Kasumi-1 (cell line): ENCODE measurements around the gene SNRPA.
"Not testable (repeated sequence)": the region's sequence is repeated elsewhere in the genome, so short reads cannot be mapped to it uniquely, and the experiment has no call there.

Experiments
- DNase-seq, 2 experiments: peaks; one replicate each; lab custom pipeline; 2025; lab: John Stamatoyannopoulos, UW

SNRPA gene

DNA sequence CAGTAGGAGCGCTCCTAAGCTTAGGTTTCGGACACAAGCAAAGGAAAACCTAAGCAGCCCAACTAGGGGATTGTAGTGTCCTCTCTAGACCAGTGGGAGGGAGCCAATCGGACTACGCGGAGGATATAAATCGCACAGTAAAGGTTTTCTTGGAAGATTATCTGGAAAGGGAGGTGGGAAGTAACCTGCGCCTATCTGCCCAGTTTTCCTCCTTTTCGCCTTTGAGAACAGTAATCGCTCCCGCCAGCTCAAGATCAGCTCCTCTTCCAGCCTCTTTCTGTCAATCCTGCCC is 26.6 kb downstream of the SNRPA start:
- no peak for DNase-seq

DNA sequence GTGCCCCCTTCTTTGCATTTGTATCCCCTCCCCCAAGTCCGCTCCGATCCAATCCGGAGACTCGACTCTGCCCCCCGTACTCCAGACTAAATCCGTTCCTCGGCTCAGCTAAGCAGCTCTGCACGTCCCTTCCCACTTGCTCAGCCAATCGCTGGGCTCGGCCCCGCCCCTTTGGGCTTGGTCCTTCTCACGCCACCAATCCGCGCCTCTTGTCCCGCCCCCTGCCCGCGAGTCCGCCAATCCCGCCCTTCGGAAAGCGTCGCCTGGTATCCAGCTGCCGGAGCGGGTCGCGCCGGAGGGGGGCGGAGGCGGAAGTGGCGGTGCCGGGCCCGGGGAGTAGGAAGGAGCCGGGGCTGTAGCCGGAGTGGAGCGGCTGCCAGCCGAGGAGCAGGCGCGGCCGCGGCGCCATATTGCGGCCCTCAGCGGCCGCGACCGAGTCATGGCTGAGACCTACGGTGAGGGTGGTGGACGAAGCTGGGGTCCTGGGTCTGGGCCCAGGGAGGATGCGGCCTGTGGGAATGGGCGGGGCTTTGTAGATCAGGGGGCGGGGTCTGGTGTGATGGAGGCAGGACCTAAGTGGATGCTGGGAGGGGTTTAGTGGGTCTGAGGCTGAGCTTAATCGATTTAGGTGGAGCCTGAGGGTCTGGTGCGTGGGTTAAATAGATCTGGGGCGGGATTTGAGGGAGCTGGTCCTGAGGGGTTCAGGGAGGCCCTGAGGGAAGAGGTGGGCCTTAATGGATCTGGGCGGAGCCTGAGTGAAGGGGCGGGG is 27.1 kb downstream of the SNRPA start, which contains the start of gene RAB4B:
Gene RAB4B, plus strand, starts transcription at position 311 of the 769 bp plus-strand sequence. Its CDS starts 129 bp downstream, at position 440.
- DNase-seq: peak; percentile 99

DNA sequence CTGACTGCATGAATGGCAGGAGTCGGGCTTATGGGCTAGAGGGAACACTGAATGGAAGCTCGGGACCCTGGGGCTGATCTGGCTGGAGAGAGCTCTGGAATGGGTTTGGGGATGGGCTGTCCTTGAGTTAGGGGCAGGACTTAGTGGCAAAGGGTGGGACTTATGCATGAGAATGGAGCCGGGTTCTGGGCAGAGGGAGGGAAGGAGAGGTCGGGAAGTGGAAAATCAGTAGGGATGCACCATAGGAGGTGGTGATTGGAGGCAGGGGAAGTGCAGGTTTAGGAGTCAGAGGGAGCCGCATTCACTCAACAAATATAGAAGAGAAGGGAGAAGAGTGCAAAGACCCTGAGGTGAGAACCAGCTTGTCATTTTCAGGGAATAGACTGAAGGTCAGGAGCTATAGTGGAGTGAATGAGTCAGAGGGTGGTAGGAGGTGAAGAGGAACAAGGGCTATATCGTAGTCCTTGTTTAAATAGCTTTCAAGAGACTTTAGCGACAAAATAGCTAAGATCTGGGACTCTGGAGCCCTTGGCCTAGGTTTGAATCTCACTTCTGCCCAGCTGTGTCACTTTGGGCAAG is 27.8 kb downstream of the SNRPA start:
- no peak for DNase-seq

DNA sequence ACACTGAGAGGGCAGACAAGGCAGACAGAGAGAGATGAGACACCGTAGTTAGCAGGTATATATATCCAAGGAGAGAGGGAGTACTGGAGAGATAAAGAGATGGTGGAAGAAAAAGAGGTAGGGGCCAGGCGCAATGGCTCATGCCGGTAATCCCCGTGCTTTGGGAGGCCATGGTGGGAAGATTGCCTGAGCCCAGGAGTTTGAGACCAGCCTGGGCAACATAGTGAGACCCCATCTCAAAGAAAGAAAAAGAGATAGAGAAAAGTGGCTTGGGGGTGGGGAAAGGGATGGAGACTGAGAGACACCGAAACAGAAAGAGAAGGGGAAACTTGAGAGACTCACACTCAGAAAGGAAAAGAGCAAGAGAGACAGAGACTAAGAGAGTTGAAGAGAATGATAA is 29.6 kb downstream of the SNRPA start:
- DNase-seq: no peak

DNA sequence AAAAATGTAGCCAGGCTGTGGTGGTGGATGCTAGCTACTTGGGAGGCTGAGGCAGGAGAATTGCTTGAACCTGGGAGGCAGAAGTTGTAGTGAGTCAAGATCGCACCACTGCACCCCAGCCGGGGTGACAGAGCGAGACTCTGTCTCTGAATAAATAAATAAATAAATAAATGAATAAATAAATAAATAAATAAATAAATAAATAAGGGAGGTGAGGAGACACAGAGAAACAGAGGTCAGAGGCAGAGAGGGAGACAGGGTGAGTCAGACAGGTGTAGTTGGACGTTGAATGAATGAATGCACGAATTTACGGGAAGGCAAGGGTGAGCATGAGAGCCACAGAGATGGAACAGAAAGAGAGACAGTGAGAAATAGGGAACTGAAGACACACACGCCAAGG is 30.1 kb downstream of the SNRPA start:
- no peak for DNase-seq

DNA sequence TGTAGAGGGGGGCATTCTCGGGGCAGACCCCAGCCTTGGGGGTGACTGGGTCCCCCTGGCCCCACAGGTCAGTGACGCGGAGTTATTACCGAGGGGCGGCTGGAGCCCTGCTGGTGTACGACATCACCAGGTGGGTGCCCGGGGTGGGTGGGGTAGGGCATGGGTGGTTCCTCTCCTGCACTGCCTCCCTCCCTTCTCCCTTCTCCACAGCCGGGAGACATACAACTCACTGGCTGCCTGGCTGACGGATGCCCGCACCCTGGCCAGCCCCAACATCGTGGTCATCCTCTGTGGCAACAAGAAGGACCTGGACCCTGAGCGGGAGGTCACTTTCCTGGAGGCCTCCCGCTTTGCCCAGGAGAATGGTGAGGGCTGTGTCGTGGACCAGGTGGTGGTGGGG is 32.7 kb downstream of the SNRPA start:
- no peak for DNase-seq

DNA sequence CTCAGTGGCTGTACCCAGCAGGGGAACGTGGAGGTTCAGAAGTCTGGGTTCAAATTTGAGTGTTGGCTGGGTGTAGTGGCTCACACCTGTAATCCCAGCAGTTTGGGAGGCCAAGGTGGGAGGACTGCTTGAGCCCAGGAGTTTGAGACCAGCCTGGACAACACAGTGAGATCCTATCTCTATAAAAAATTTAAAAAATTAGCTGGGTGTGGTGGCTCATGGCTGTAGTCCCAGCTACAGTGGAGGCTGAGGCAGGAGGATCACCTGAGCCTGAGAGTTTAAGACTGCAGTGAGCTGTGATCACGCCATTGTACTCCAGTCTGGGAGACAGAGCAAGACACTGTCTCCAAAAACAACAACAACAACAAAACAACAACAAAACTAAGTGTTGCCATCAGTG is 33.1 kb downstream of the SNRPA start:
- DNase-seq: not testable (repeated sequence)

DNA sequence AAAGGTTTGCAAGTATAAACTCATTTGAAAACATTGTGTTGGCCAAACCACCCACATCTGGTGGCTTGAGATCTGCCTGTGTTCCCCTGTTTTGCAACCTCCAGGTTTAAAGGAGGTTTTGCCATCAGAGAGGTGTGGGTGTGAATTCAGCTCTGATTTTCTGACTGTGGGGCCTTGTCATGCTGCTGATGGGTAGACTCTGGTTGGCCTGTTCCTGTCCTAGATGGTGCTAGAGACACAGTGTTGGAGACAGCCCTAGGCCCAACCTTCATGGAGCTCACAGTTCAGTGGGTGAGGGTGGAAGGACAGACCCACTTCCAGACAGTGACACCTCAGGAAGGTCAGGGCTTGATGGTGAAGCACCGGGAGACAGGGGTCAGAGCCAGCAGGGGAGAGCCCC is 34.5 kb downstream of the SNRPA start:
- no peak for DNase-seq

DNA sequence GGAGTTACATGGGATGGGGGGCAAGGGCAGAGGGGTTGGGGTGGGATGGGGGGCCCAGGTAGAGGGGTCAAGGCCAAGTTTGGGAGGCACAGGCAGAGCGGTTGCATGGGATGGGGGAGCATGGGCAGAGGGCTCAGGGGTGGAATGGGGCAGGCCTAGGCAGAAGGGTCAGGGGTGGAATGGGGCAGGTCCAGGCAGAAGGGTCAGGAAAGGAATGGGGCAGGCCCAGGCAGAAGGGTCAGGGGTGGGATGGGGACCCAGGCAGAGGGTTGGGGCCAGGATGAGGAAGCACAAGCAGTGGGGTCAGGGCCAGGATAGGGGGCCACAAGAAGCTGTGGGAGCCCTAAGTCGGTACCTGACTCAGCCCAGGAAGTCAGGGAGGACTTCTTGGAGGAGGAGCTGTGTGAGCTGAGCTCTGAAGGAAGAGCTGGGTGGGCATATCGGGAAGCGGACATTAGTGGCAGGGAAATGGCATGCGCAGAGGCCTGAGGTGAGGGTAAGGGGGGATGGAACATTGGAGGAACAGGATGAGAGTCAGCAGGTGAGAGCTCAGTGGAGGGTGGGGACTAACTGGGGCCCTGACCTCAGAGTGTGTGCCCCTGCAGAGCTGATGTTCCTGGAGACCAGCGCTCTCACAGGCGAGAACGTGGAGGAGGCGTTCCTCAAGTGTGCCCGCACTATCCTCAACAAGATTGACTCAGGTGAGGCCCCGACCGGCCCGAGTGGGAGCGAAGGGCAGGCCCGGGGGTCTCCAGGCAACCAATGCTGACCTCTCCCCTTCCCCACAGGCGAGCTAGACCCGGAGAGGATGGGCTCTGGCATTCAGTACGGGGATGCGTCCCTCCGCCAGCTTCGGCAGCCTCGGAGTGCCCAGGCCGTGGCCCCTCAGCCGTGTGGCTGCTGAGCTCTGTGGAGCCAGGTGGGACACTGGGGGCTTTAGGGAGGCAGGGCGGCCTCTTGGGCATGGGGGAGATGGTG is 35.3 kb downstream of the SNRPA start:
- DNase-seq: no peak

DNA sequence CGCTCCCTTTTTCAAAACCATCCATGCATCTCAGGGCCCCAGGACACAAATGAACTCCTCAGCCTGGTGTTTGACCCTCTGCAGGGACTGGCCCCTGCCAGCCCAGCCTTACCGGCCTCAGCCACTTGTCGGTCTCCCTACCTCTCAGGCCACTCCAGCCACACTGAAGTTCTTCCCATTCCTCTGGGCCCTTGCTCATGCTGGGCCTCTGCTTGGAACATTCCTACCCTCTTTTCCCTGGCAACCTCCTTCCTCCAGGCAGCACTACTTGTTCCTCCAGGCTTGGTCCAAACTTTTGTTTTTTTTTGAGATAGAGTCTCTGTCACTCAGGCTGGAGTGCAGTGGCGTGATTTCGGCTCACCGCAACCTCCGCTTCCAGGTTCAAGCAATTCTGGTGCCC is 40.3 kb downstream of the SNRPA start:
- no peak for DNase-seq

DNA sequence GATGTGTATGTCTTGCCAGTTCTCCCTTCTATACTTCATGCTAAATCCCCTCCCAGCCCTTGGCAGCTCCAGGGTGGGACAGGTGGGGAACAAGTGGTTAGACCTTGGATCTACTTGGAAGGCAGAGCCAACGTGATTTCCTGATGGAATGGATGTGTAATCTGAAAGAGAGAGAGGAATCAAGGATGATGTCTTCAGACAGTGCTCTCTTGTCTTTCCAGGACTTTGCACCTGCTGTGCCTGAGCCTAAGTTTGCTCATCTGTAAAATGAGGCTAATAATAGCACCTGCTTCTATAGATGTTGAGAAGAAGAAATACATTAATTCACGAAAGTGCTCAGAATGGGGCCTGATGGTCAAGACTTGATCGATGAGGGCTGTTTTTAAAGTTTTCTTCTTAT is 41.0 kb downstream of the SNRPA start:
- no peak for DNase-seq

DNA sequence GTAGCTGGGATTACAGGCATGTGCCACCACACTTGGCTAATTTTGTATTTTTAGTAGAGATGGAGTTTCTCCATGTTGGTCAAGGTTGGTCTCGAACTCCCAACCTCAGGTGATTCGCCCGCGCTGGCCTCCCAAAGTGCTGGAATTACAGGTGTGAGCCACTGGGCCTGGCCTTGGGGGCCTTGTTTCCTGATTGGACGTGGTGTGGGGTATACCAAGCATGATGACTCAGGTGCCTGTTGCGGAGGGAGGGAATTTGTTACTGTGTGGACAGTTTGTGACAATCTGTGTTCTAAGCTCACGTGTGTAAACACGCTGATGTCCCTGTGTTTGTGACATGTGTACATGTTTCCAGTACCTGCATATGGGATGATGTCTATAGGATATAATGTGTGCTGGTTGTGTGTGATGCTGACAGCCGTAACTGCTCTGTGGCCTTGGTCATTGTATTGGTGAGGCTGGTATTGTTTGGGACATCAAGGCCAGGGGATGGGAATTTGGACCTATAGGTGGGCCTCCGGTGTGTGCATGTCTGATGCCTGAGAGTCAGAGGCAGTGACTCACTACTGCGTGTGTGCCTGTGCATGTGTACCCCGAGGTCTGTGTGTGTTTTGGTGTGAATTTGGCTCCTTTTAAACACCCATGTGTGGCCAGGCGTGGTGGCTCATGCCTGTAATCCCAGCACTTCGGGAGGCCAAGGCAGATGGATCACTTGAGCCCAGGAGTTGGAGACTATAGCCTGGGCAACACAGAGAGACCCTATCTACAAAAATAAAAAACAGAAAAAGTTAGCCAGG is 46.4 kb downstream of the SNRPA start:
- DNase-seq: no peak

DNA sequence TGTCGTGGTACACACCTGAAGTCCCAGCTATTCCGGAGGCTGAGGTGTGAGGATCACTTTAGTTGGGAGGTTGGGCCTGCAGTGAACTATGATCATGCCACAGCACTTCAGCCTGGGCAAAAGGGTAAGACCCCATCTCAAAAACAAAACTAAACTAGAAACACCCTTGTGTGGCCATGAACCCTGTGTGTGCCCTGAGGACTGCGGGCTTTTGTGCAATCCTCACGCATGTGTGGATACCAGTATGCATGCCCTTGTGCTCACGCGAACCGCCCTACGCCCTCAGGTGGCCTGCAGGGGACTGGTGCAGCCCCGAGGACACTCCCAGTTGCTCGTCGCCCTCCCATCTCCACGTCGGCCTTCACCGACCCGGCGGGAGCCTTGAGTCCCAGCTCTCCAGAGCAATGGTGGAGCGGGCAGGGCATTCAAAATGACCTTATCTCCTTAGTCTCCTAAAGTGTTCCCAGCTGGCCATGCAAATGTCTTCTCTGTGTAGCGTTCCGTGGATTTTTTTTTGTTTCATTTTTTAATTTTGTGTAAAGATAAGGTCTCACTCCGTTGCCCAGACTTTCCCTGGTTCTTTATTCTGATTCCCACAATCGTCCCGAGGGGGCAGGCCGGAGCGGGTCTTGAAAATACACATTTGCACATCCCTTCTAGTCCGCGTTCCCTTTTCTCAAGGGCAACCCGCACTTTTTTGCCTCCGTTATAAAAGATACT is 47.1 kb downstream of the SNRPA start:
- DNase-seq: peak; percentile 68 to 73

DNA sequence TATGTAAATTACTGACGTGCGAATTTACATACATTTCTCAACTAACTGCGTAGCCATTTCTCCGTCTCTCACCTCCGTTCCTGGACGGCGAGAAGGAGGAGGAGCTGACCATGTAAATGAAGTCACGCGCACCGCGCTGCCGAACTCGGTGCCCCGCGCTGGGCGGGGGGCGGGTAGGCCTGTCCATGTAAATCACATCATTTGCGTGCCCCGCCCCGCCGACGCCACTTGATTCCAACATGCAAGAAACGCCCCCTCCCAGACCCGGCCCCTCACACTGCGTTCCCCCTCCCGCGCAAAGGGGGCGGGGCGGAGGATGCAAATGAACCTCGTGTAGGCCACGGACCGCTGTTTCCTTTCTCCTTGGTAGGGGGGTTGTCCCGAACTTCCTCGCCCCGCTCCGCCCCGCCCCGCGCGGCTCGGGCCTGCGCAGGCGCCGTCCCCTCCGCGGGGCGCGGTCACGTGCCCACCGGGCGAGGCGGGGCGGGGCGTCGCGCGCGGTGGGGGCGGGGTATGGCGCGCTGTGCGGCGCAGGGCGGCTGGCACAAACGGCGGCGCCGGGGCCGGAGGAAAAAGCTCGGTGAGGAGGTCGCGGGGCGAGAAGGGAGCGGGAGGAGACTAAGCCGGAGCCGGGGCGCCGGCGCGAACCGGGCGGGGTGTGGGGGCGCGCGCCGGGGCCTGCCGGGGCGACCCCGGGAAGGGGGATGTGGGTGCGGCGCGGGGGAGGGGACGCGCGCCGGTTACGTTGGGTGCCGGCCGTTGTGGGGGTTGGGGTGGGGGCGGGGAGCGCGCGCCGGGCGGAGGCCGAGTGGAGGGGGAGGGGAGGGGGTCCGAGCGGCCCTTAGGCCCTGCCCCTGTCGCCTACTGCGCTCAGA is 47.9 kb downstream of the SNRPA start, which contains the start of gene EGLN2:
Gene EGLN2, plus strand, starts transcription at position 509 of the 875 bp plus-strand sequence. CDS start 1,382 bp downstream, outside the sequence.
- DNase-seq: peak; percentile 98

DNA sequence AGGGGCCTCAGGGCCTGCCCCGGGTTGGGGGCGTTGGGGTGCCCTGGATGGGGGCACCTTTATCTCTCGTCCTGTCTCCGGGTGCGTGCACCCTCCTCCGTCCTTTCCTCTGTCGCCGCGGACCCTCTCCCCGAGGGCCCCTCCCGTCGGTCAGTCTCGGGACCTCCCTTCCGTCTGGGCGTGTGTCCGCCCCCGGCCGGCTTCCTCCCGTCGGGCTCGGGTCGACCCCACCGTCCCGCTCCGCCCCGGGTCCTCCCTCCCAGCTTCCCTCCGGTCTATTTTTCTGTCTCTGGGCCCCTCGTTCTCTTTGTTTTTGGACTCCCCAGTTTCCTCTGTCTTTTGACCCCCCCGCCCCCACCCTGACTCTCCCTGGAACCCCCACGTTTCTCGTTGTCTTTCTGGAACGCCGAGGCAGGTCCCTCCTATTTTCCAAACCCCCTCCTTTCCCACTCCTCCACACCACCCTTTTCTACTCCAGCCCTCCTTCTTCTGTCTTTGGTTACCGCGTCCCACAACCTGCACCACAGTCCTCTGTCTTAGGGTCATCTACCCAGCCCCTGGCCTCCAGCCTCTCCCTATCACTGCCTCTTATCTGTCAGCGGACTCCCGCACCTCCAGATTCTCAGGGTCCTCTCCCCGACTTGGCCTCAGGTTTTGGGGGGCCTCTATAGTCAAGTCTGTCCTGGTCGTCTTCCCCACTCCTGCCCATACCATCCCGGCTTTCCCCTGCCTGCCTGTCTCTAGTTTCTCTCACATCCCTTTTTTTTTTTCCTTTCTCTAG is 48.7 kb downstream of the SNRPA start:
- no peak for DNase-seq

DNA sequence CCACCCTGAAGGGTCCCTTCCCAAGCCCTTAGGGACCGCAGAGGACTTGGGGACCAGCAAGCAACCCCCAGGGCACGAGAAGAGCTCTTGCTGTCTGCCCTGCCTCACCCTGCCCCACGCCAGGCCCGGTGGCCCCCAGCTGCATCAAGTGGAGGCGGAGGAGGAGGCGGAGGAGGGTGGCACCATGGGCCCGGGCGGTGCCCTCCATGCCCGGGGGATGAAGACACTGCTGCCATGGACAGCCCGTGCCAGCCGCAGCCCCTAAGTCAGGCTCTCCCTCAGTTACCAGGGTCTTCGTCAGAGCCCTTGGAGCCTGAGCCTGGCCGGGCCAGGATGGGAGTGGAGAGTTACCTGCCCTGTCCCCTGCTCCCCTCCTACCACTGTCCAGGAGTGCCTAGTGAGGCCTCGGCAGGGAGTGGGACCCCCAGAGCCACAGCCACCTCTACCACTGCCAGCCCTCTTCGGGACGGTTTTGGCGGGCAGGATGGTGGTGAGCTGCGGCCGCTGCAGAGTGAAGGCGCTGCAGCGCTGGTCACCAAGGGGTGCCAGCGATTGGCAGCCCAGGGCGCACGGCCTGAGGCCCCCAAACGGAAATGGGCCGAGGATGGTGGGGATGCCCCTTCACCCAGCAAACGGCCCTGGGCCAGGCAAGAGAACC is 49.5 kb downstream of the SNRPA start:
- DNase-seq: no peak

DNA sequence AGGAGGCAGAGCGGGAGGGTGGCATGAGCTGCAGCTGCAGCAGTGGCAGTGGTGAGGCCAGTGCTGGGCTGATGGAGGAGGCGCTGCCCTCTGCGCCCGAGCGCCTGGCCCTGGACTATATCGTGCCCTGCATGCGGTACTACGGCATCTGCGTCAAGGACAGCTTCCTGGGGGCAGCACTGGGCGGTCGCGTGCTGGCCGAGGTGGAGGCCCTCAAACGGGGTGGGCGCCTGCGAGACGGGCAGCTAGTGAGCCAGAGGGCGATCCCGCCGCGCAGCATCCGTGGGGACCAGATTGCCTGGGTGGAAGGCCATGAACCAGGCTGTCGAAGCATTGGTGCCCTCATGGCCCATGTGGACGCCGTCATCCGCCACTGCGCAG is 50.0 kb downstream of the SNRPA start:
- no peak for DNase-seq

DNA sequence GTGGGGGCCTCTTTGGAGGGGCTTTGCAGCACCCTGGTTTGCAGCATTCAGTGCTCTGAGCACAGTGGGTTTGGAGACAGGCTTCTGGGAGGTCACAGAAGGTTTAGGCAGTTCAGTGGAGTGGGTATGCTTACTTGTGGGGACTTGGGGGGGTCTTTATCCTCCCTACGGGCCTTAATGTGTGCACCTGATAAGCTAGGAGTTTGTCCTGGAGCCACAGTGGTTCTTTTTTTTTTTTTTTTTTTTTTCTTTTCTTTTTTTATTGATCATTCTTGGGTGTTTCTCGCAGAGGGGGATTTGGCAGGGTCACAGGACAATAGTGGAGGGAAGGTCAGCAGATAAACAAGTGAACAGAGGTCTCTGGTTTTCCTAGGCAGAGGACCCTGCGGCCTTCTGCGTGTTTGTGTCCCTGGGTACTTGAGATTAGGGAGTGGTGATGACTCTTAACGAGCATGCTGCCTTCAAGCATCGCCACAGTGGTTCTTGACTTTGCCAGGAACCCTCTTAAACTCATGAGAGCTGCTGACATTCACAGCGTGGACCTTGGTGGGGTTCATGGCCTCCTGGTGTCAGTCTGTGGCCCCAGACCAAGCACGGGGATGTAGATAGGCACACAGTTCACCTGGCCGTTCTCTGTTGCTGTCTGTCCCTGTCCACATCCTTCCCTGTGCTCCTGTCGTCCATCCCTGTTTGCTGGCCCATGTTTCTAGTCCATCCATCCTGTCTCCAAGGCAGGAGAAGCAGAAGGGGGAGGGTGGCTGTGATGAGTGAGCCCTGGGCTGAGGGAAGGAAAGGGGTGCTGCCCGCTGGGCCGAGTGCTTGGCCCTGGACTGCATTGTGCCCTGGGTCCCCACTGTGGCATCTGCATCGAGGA is 50.7 kb downstream of the SNRPA start:
- DNase-seq: no peak
